Measurements from ENCODE around the gene TBC1D9B.
"Not testable (repeated sequence)": the region's sequence is repeated elsewhere in the genome, so short reads cannot be mapped to it uniquely, and the experiment has no call there.

TBC1D9B gene

DNA sequence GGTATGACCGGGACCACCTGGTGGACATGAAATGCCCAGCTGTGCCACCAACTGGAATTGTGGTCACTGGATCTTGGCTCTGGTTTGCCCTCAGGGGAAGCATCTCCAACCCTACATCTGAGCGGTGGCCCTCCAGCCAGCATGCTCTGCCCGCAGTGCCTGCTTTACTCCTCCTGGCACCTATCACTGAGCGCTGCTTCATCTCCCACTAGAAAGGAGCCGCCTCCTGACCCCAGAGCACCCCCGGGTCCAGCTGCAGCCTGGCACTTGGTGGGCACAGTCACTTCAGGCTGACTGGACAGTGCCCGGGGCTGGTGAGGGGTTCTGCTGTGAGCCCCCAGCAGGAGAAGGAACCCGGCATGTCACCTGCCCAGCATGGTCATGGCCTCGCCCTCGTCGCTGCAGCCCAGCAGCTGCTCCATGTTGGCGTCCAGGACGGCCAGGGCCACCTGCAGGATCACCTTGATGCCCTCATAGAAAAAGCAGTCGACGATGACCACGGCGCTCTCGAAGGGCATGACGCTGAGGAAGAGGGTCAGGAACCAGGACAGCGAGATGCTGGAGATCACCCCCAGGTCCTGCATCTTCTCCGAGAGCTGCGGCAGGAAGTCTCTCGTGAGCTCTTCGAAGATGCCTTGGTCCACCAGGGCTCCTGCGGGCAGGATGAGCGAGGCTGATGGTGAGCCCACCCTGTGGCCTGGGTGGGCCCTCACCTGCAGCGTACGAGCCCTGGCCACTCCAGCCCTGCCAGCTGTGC is 33.0 kb downstream of the TBC1D9B start:
- TF ChIP-seq, protein P1, sequence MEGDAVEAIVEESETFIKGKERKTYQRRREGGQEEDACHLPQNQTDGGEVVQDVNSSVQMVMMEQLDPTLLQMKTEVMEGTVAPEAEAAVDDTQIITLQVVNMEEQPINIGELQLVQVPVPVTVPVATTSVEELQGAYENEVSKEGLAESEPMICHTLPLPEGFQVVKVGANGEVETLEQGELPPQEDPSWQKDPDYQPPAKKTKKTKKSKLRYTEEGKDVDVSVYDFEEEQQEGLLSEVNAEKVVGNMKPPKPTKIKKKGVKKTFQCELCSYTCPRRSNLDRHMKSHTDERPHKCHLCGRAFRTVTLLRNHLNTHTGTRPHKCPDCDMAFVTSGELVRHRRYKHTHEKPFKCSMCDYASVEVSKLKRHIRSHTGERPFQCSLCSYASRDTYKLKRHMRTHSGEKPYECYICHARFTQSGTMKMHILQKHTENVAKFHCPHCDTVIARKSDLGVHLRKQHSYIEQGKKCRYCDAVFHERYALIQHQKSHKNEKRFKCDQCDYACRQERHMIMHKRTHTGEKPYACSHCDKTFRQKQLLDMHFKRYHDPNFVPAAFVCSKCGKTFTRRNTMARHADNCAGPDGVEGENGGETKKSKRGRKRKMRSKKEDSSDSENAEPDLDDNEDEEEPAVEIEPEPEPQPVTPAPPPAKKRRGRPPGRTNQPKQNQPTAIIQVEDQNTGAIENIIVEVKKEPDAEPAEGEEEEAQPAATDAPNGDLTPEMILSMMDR (IDR thresholded peaks at IDR 0.05; ENCODE audit: borderline replicate concordance, insufficient read depth, low read depth, low read length) = no peak
- H3K4me3 ChIP-seq (ENCODE audit: low read depth, low read length) = no peak overlapping the region

DNA sequence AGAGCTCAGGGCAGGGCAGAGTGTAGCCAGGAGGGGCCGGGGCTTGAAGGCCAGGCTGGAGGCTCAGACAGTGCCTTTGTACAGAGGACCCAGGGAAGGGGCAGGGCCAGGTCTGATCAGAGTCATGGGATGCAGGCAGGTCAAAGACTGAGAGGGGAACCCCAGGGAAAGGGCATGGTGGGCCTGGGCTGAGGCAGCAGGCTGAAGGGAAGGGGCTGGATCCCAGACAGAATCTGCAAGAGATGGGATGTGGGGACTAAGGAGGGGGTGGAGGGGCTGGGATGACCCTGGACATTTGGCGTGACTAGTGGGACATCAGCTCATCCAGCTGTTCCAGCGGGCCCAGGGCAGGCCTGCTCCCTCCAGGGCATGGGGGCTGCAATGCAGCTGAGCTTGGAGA is 33.6 kb downstream of the TBC1D9B start:
- H3K4me3 ChIP-seq (ENCODE audit: low read depth, low read length) = no peak overlapping the region
- TF ChIP-seq, protein P1 (IDR thresholded peaks at IDR 0.05; ENCODE audit: borderline replicate concordance, insufficient read depth, low read depth, low read length) = no peak

DNA sequence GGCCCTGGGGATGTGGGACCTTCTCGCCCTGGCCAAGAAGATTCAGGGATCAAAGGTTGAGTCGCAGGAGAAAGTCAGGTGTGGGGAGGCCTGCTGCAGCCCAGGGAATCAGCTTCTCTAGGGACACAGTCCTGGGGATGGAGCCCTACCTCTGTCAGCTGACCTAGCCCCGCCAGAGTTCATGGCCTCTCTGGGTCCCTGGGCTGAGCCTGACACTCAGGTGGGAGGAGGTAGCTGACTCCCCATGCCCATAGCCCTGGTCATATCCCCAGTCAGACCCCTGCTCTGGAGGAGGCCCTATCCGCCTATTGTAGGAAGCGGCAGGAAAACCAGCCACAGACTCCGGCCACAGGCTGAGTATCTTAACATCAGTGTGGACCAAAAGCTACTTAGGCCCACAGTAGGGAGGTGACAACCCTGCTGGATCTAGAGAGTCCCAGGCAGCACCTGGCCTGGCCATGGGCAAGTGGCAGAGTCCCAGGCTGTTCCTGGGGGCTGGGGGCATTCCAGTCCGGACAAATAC is 34.0 kb downstream of the TBC1D9B start:
- TF ChIP-seq, protein P1 (IDR thresholded peaks at IDR 0.05; ENCODE audit: borderline replicate concordance, insufficient read depth, low read depth, low read length) = no peak
- H3K4me3 ChIP-seq (ENCODE audit: low read depth, low read length) = no peak overlapping the region

DNA sequence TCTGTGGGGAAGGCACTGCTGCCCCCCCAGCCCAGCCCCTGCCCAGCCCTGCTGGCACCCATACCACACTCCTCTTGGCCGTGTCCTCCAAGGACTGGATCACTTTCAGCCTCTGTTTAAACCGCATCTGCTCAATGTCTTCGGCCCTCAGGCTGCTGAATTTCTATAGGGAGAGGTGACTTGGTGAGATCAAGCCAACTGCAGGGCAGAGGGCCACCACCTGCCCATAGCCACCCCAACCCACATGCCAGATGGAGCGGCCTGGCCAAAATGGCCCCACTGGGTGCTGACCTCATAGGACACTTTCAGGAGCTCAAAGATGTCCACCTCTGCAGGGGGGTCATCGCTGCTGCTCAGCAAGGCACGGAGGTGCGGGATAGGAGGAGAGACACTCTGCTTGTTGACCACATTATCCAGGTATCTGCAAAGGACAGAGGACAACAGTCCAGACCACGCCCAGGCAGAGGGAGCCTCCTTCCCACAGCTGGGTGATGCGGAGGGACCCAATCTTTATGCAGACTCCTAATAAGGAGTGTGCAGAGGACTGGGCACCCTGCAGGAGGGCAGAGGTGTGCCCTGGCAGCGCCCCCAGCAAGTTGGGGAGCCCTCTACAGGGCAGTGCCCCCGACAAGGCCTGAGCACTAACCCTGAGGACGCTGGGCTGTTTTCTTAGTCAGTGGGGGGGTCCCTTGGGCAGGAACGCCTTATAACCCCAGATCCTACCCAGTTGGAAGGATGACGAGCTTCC is 34.7 kb downstream of the TBC1D9B start:
- TF ChIP-seq, protein P1 (IDR thresholded peaks at IDR 0.05; ENCODE audit: borderline replicate concordance, insufficient read depth, low read depth, low read length) = no peak

DNA sequence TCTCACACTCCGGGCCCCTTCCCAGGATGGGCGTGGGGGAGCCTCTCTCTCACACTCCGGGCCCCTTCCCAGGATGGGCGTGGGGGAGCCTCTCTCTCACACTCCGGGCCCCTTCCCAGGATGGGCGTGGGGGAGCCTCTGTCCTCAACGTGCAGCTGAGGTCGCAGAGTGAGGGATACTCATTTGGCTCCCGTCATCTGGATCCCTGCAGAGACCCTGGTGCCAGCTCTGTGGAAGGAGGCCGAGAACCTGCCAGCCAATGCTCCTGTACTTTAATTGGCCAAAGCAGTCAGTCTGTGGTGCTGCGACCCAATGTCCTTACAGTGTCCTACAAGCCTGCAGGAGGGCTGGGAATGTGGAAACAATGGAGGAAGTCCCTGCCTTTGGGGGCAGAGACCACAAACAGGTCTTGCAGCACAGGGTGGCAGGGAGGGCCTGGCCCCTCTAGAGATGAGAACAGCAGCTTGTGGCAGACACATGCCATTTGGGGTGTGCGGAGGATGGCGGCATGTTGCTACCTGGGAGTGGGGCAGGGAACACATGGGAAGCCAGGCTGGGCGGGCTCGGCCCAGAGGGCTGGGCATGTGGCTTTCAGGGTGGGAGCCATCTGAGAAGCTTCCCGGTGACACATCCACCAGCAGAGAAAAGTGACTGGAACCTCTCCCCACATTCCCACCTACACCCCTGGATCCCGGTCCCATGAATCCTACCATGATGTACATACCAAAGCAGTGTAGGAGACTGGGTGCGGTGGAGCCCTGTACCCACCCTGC is 35.5 kb downstream of the TBC1D9B start:
- no peak overlapping the region for H3K4me3 ChIP-seq (ENCODE audit: low read depth, low read length)
- TF ChIP-seq, protein P1 (IDR thresholded peaks at IDR 0.05; ENCODE audit: borderline replicate concordance, insufficient read depth, low read depth, low read length) = no peak

More for the DNA sequence above, 34.7 kb downstream of the TBC1D9B start:
- no peak overlapping the region for H3K4me3 ChIP-seq (ENCODE audit: low read depth, low read length)

DNA sequence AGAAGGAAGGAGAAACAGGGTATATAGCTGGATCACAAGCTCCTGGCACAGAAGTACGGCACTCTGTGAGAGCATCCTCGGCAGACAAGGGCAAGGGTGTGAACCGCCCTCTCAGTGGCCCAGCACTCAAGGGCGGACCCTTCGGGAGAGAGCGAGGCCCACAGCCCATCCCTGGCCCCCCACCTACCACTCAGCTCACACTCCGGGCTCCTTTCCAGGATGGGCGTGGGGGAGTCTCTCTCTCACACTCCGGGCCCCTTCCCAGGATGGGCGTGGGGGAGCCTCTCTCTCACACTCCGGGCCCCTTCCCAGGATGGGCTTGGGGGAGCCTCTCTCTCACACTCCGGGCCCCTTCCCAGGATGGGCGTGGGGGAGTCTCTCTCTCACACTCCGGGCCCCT is 36.2 kb downstream of the TBC1D9B start:
- not testable (repeated sequence) for H3K4me3 ChIP-seq (ENCODE audit: low read depth, low read length)

DNA sequence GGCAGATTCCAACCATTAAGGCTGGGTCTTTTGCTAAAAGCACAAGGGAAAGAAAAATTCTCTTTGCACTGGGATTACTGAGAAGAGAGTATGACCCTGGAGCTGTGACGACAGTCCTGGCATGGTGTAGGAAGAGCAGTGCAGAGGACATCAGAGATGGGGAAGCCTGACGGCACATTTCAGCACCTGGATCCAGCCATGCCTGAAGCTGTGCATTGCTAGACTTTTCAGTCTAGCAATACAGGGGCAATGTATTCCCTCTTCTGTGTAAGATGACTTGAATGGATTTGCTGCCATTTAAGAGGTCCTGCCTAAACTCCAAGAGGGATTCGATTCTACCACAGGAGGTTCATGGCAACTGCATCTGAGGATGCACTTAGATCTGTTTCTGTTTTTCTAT is 36.7 kb downstream of the TBC1D9B start:
- TF ChIP-seq, protein P1 (IDR thresholded peaks at IDR 0.05; ENCODE audit: borderline replicate concordance, insufficient read depth, low read depth, low read length) = no peak
- H3K4me3 ChIP-seq (ENCODE audit: low read depth, low read length) = no peak overlapping the region
